Heart left ventricle (tissue), 13 donors: Measurements from ENCODE around the gene KCNK15.

Experiments used
- POLR2A ChIP-seq, 2 donors: fragments of 450-650 bp; IDR thresholded peaks; one replicate each; pipeline ENCODE4 v1.6.1; 2017; ENCODE audit warnings: antibody characterized with exemption in 2 of 2, mild to moderate bottlenecking in 2 of 2, moderate library complexity in 2 of 2
- TF ChIP-seq, protein P1 (sequence below), 12 donors: fragments of 200-600 bp; sonication (generic) in 4 of 12; IDR thresholded peaks; one replicate each; pipeline versions ENCODE4 v1.5.0 to v1.8.0; 2018 to 2022; ENCODE audit warnings: antibody characterized with exemption in 12 of 12, mild to moderate bottlenecking in 5 of 12
- donor health status: ischemic (EF 13 %, LVEDD 7.1; RV severe dilation, severe dysfunction).
- donor health status: DM: no; HTN: yes; CAD: no.
- donor health status: DM: no; HTN: no; CAD: no.
- donor health status: ischemic (EF 25% LVEDD 6.9; RV normal size, moderate dysfunction).
- donor health status: ischemic (EF 25% LVEDD 5.7; RV mildly dilated, moderate dysfunction).
- donor health status: ischemic (EF 35%, LVEDD 5.7; RV mildly dilated, moderate dysfunction).
- donor health status: nonischemic (EF 11% LVEDD 7.7; RV severe dilation, severe dysfunction).
- donor health status: DM: yes; HTN: yes; CAD: no.
- donor health status: PGD.
- donor health status: ischemic (EF 29% LVEDD 5.4; RV normal size, mild dysfunction).
- donor health status: nonischemic (EF 23%, LVEDD 6.1; RV moderate dilation, normal function).

DNA sequence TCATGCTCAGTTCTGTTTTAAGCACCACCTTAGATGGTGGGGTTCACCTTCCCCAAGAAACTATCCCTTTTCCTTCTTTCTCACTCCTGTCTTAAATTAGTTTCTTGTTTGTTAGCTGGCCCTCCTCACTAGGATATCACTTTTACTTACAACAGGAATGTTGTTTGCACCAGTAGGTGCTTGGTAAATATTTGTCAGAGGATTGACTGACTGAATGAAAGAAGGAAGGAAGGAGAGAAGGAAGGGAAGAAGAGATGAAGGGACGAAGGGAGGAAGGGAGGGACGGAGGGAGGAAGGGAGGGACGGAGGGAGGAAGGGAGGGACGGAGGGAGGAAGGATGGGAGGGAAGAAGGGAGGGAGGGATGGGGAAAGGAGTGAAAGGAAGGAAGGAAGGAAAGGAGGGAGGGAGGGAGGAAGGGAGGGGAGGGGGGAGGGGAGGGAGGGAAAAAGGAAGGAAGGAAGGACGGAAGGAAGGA lies 505 bp upstream of the KCNK15 start:
- TF ChIP-seq POLR2A (IDR thresholded peaks at IDR 0.05) = no peak
- TF ChIP-seq, protein P1, sequence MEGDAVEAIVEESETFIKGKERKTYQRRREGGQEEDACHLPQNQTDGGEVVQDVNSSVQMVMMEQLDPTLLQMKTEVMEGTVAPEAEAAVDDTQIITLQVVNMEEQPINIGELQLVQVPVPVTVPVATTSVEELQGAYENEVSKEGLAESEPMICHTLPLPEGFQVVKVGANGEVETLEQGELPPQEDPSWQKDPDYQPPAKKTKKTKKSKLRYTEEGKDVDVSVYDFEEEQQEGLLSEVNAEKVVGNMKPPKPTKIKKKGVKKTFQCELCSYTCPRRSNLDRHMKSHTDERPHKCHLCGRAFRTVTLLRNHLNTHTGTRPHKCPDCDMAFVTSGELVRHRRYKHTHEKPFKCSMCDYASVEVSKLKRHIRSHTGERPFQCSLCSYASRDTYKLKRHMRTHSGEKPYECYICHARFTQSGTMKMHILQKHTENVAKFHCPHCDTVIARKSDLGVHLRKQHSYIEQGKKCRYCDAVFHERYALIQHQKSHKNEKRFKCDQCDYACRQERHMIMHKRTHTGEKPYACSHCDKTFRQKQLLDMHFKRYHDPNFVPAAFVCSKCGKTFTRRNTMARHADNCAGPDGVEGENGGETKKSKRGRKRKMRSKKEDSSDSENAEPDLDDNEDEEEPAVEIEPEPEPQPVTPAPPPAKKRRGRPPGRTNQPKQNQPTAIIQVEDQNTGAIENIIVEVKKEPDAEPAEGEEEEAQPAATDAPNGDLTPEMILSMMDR (IDR thresholded peaks at IDR 0.05) = no peak
